B cell (primary cell): ENCODE measurements around the gene SLC29A4.

Experiments
- EZH2 ChIP-seq: IDR thresholded peaks from 2 replicates; pipeline ENCODE4 v1.6.1; 2012; ENCODE audit warnings: borderline replicate concordance, low read depth, mild to moderate bottlenecking, moderate library complexity, low read length; ENCODE audit not compliant: insufficient read depth, poor library complexity, severe bottlenecking
- TF ChIP-seq, protein P1 (sequence below): fragments of 200-600 bp; IDR thresholded peaks from one replicate; pipeline ENCODE4 v1.8.0; 2022; ENCODE audit warnings: antibody characterized with exemption, mild to moderate bottlenecking

DNA sequence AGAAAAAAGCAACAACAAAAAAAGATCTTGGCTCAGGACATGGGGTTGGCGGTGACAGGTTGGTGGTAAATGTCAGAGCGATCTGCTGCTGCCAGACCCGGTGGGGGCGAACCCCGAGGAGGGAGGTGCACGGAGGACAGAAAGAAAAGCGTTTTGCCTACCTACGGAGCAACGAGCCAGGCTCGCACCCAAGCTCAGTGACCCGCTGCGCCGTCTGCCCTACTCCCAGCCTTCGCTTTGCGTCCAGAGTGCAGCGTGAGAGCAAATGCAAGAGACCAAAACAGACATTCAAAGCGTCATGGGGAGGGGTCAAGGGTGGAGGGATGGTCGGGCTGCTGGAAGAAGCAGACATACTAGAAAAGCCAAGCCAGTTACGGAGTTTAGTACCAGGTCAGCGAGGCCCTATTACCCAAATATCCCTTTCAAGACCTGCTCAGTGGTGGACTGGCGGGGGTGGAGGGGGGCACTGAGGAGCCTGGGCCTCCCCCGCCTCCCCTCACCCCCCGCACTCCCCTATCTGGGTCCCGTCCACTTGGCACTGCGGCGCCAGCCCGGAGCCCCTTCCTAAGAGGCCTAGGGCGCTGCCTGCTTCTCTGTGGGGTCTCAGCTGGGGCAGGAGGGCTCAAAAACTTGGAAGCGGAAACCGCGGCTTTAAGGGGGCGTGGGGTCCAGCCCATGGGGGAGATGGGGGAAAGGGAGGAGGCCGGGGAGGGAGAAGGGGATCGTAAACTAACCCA is 66.9 kb downstream of the SLC29A4 start:
- TF ChIP-seq, protein P1, sequence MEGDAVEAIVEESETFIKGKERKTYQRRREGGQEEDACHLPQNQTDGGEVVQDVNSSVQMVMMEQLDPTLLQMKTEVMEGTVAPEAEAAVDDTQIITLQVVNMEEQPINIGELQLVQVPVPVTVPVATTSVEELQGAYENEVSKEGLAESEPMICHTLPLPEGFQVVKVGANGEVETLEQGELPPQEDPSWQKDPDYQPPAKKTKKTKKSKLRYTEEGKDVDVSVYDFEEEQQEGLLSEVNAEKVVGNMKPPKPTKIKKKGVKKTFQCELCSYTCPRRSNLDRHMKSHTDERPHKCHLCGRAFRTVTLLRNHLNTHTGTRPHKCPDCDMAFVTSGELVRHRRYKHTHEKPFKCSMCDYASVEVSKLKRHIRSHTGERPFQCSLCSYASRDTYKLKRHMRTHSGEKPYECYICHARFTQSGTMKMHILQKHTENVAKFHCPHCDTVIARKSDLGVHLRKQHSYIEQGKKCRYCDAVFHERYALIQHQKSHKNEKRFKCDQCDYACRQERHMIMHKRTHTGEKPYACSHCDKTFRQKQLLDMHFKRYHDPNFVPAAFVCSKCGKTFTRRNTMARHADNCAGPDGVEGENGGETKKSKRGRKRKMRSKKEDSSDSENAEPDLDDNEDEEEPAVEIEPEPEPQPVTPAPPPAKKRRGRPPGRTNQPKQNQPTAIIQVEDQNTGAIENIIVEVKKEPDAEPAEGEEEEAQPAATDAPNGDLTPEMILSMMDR: no peak
- TF ChIP-seq EZH2: no peak
